Activated CD8-positive, alpha-beta memory T cell treated with anti-CD3 and anti-CD28 coated beads for 36 hours (primary cell): ENCODE measurements around the gene CCDC6. TPM values are rescaled to one million over a fixed set of nuclear protein-coding genes. Genes with fewer than 3 reads are reported as not detected.

Experiments used
- CTCF ChIA-PET: fragments of 350-600 bp; sonication (Branson Sonifier 250); formaldehyde crosslinking; loops from one replicate; lab custom pipeline; 2021; ENCODE audit warnings: antibody characterized with exemption; lab: Charles Lee
- POLR2A ChIA-PET: fragments of 350-600 bp; sonication (Branson Sonifier 250); formaldehyde crosslinking; loops from one replicate; lab custom pipeline; 2021; ENCODE audit warnings: antibody characterized with exemption; lab: Charles Lee
- total RNA-seq, 2 experiments: library from RNA; stranded (reverse); gene quantifications; one replicate each; pipeline ENCODE4 v1.2.3, GENCODE V29; 2021

The CCDC6 gene
- total RNA-seq, 2 experiments from 2014 or later: 55.4 to 55.9 TPM

GRCh38 chr10:59838085-59838789, 68.1 kb downstream of the CCDC6 start:
- ChIA-PET CTCF (interaction anchor here (0.7 to 1.1 kb wide), 2 partner anchors 32 to 68 kb away, joined by 3 to 5 read pairs; partner anchors contain the start of gene CCDC6), POLR2A (no interaction called here)

- POLR2A ChIA-PET: no interaction called here
- CTCF ChIA-PET: interaction anchor here (2.0 kb wide), 1 partner anchor 31 kb away, joined by 5 read pairs; no protein-coding TSS in a partner anchor
Observed at GRCh38 chr10:59833810-59834209, 72.5 kb downstream of the CCDC6 start.

GRCh38 chr10:59832506-59832905, 73.8 kb downstream of the CCDC6 start:
- ChIA-PET CTCF (interaction anchor here (2.0 kb wide), 1 partner anchor 32 kb away, joined by 5 read pairs; no protein-coding TSS in a partner anchor), POLR2A (no interaction called here)

- CTCF ChIA-PET: interaction anchor here (1.0 to 2.0 kb wide), 2 partner anchors 33 to 75 kb away, joined by 5 read pairs; partner anchors contain the start of gene CCDC6
Observed at GRCh38 chr10:59831658-59832503, 74.5 kb downstream of the CCDC6 start.

GRCh38 chr10:59830601-59831259, 75.6 kb downstream of the CCDC6 start:
- ChIA-PET POLR2A (no interaction called here), CTCF (interaction anchor here (0.8 to 1.1 kb wide), 4 partner anchors 12 to 76 kb away, joined by 3 to 5 read pairs (median 3); partner anchors contain the start of gene CCDC6)

More at GRCh38 chr10:59831658-59832503, 74.5 kb downstream of the CCDC6 start:
- POLR2A ChIA-PET: no interaction called here

GRCh38 chr10:59829601-59830000, 76.8 kb downstream of the CCDC6 start:
- ChIA-PET CTCF (interaction anchor here (1.4 kb wide), 1 partner anchor 77 kb away, joined by 3 read pairs; the partner anchor contains the start of gene CCDC6), POLR2A (no interaction called here)

- POLR2A ChIA-PET: no interaction called here
- CTCF ChIA-PET: interaction anchor here (1.4 kb wide), 1 partner anchor 77 kb away, joined by 3 read pairs; the partner anchor contains the start of gene CCDC6
Observed at GRCh38 chr10:59829024-59829423, 77.3 kb downstream of the CCDC6 start.

GRCh38 chr10:59825932-59826331, 80.4 kb downstream of the CCDC6 start:
- POLR2A ChIA-PET: no interaction called here
- CTCF ChIA-PET: no interaction called here

- CTCF ChIA-PET: no interaction called here
- POLR2A ChIA-PET: no interaction called here
Observed at GRCh38 chr10:59823751-59824150, 82.6 kb downstream of the CCDC6 start.

- ChIA-PET POLR2A (no interaction called here), CTCF (no interaction called here)
Observed at GRCh38 chr10:59823111-59823510, 83.2 kb downstream of the CCDC6 start.

GRCh38 chr10:59820471-59820870, 85.9 kb downstream of the CCDC6 start:
- ChIA-PET POLR2A (no interaction called here), CTCF (no interaction called here)

GRCh38 chr10:59819683-59820082, 86.7 kb downstream of the CCDC6 start:
- ChIA-PET POLR2A (no interaction called here), CTCF (interaction anchor here (0.6 to 1.7 kb wide), 3 partner anchors 10 to 124 kb away, joined by 3 to 4 read pairs (median 3); no protein-coding TSS in a partner anchor)

GRCh38 chr10:59819265-59819664, 87.1 kb downstream of the CCDC6 start:
- POLR2A ChIA-PET: no interaction called here
- CTCF ChIA-PET: interaction anchor here (1.0 to 1.7 kb wide), 2 partner anchors 10 to 11 kb away, joined by 3 to 4 read pairs; no protein-coding TSS in a partner anchor

GRCh38 chr10:59817773-59818172, 88.6 kb downstream of the CCDC6 start:
- ChIA-PET CTCF (interaction anchor here (0.7 kb wide), 1 partner anchor 192 kb away, joined by 6 read pairs; no protein-coding TSS in a partner anchor), POLR2A (interaction anchor here (0.6 kb wide), 1 partner anchor 61 kb away, joined by 5 read pairs; no protein-coding TSS in a partner anchor)

GRCh38 chr10:59814878-59815277, 91.5 kb downstream of the CCDC6 start:
- ChIA-PET CTCF (no interaction called here), POLR2A (no interaction called here)

GRCh38 chr10:59812519-59813122, 93.7 kb downstream of the CCDC6 start:
- POLR2A ChIA-PET: interaction anchor here (1.0 kb wide), 1 partner anchor 93 kb away, joined by 3 read pairs; the partner anchor contains the start of gene CCDC6

GRCh38 chr10:59809644-59809974, 96.7 kb downstream of the CCDC6 start:
- CTCF ChIA-PET: interaction anchor here (1.4 to 1.5 kb wide), 2 partner anchors 10 to 177 kb away, joined by 3 to 4 read pairs; no protein-coding TSS in a partner anchor
- POLR2A ChIA-PET: no interaction called here

More at GRCh38 chr10:59812519-59813122, 93.7 kb downstream of the CCDC6 start:
- CTCF ChIA-PET: interaction anchor here (1.0 kb wide), 1 partner anchor 18 kb away, joined by 3 read pairs; no protein-coding TSS in a partner anchor

- CTCF ChIA-PET: interaction anchor here (1.4 to 1.5 kb wide), 2 partner anchors 10 to 176 kb away, joined by 3 to 4 read pairs; no protein-coding TSS in a partner anchor
- POLR2A ChIA-PET: no interaction called here
Observed at GRCh38 chr10:59808896-59809643, 97.3 kb downstream of the CCDC6 start.
